ENCODE measurements around the gene PJVK. TPM values are rescaled to one million over a fixed set of nuclear protein-coding genes. Genes with fewer than 3 reads are reported as not detected.

PJVK gene
- total and polyA plus RNA-seq, 10 of the 15 experiments (the other 5 are each of a cell fraction or from before 2014, with no cell fraction given), result 1.8 to 6.8 (median 3.2) TPM

DNA sequence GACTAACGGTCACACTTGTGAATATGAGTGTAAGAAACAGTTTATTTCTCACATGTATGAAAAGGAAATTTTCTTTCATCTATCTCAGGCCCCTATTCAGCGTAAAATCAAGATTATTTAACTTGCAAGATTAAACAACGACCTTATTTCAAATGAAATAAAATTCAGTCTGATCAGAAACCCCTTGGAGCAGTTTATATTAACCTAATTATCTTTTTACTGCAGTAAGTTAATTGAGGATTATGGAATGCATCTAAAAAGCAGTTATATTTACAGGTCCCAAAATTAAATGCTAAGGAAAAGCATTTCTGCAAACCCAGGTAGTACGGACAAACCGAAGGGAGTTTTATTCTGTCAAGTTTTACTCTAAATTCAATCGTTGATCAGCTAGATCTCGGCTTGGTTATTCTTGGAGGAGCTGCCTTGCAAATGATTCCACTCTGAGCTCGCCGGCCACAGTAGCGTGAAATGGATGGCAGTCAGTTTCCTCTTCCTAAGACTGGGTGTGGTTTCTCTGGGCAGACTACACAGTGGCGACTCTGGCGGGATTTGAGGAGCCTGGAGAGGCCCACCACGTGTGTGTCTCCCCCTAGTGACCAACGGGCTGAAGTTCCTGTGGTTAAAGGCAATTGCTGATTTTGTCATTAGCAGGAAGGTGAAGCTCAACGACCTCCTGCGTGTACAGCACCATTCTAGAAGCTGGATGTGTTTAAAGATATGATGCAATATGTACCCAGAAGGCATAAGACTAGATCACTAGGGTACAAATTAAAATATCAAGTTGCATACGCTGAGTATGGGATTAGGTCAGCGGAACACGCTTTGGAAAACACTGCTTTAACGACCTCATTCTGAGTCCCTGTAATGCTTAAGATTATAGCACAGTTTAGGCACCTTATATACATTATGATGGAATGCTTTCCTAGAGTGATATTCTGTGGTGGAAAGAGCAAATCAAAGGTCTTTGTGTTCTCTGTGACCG lies 36.6 kb upstream of the PJVK start (continued):
- no peak for TF ChIP-seq BCLAF1 (IDR thresholded peaks at IDR 0.05)
- TF ChIP-seq SP1 (IDR thresholded peaks at IDR 0.05; ENCODE audit: low read depth, low read length), result no peak
- peak; percentile 51; the same call in 1 of the 2 replicates for TF ChIP-seq GATAD2B (conservative IDR thresholded peaks at IDR 0.05; ENCODE audit: low read depth)
- 0 out of 4 replicates have a peak, but pooled peaks of 1 of the 2 experiments have one; percentile 11 for TF ChIP-seq EP300 (IDR thresholded peaks at IDR 0.05; ENCODE audit: borderline replicate concordance in 1 of 2, control insufficient read depth in 1 of 2, low read depth in 2 of 2, low read length in 2 of 2)
- no peak for TF ChIP-seq PAX8 (IDR thresholded peaks at IDR 0.05)
- no peak for TF ChIP-seq NRF1 (conservative IDR thresholded peaks at IDR 0.05; ENCODE audit: low read depth, low read length)
- TF ChIP-seq TCF7 (IDR thresholded peaks at IDR 0.05; ENCODE audit: borderline replicate concordance), result no peak
- no peak for TF ChIP-seq MTA3 (IDR thresholded peaks at IDR 0.05; ENCODE audit: borderline replicate concordance, low read length)
- TF ChIP-seq IRF5 (IDR thresholded peaks at IDR 0.05; ENCODE audit: borderline replicate concordance), result no peak
- TF ChIP-seq CREM (IDR thresholded peaks at IDR 0.05; ENCODE audit: low read depth), result peak; percentile 80
- TF ChIP-seq, protein P1, sequence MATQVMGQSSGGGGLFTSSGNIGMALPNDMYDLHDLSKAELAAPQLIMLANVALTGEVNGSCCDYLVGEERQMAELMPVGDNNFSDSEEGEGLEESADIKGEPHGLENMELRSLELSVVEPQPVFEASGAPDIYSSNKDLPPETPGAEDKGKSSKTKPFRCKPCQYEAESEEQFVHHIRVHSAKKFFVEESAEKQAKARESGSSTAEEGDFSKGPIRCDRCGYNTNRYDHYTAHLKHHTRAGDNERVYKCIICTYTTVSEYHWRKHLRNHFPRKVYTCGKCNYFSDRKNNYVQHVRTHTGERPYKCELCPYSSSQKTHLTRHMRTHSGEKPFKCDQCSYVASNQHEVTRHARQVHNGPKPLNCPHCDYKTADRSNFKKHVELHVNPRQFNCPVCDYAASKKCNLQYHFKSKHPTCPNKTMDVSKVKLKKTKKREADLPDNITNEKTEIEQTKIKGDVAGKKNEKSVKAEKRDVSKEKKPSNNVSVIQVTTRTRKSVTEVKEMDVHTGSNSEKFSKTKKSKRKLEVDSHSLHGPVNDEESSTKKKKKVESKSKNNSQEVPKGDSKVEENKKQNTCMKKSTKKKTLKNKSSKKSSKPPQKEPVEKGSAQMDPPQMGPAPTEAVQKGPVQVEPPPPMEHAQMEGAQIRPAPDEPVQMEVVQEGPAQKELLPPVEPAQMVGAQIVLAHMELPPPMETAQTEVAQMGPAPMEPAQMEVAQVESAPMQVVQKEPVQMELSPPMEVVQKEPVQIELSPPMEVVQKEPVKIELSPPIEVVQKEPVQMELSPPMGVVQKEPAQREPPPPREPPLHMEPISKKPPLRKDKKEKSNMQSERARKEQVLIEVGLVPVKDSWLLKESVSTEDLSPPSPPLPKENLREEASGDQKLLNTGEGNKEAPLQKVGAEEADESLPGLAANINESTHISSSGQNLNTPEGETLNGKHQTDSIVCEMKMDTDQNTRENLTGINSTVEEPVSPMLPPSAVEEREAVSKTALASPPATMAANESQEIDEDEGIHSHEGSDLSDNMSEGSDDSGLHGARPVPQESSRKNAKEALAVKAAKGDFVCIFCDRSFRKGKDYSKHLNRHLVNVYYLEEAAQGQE (IDR thresholded peaks at IDR 0.05; ENCODE audit: low read depth, low read length), result no peak
- no peak for TF ChIP-seq FOS (IDR thresholded peaks at IDR 0.05; ENCODE audit: borderline replicate concordance, extremely low read depth, insufficient read length)
- 0 out of 2 replicates have a peak, but pooled peaks have one; percentile 54 for TF ChIP-seq ZNF207 (IDR thresholded peaks at IDR 0.05; ENCODE audit: borderline replicate concordance)
- TF ChIP-seq EGR1 (IDR thresholded peaks at IDR 0.05; ENCODE audit: borderline replicate concordance in 1 of 2, low read depth in 2 of 2, low read length in 2 of 2), result no peak
- 0 out of 2 replicates have a peak, but pooled peaks have one; percentile 45 for TF ChIP-seq STAT1 (conservative IDR thresholded peaks at IDR 0.05)
- no peak for TF ChIP-seq KDM1A (IDR thresholded peaks at IDR 0.05; ENCODE audit: borderline replicate concordance)
- no peak for TF ChIP-seq FOXK2 (IDR thresholded peaks at IDR 0.05)
- TF ChIP-seq CBFB (IDR thresholded peaks at IDR 0.05; ENCODE audit: low read depth), result peak; percentile 96
